Retina (tissue), 1 donor: ENCODE results near the gene FBXO41.

Experiments
- DNase-seq: peaks from one replicate; pipeline ENCODE4 v3.0.0-alpha.2; 2016

Gene FBXO41

DNA sequence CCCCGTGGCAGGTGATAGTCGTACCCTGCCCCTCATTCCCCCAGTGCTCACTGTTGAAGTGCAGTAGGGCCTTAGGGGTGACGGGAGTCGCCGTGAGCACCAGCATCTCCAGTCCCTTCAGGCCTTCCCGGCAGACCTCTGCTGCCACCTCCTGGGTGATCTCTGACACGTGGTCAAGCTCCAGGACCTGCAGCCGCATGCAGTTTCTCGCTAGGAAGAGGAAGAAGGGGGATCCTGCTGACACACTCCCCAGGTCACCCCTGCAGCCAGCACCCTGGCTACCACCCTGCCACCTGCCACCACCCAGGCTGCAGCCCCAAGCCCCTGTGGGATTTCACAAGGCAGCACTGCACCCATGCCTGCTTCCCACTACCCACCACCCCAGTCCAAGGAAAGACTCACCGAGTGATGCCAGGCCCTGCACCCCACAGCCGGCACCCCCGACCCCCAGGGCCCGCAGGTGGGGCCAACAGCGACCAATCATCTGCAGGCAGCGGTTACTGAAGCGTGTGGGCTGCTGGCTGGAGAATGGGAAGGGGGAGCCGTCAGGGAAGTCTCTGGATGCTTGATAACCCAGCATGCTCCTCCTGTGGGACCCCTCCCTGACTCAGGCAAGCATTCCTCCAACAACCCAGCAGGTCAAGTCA is 23.8 kb downstream of the FBXO41 start:
- DNase-seq = peak; percentile 48

DNA sequence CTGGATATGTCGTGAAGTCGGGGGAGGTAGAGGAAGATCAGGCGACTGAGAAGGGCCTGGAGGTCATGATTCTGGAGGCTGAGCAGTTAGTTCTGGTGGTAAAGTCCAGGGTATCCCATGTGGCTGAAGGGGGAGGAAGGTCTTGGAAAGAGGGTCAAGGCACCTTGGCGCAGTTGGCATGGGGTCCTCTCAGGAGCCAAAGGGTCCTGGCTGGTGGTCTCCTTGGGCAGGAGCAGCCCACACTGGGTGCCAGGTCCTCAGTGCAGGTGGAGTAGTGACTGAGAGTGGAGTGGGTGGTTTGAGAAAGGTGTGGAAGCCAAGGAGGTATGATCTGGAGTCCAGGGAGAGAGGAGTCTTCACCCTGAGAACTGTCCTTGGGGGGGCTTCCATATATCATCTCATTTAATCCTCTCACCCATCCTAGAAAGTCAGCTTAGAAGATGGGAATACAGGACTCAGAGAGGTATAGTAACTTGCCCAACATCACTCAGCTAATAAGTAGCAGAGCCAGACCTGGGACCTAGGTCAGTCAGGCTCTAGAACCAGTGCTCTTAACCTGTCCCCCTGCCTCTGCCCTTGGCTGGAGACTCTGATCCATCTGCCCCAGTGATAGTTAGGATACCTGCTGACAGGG is 24.5 kb downstream of the FBXO41 start:
- no peak for DNase-seq

DNA sequence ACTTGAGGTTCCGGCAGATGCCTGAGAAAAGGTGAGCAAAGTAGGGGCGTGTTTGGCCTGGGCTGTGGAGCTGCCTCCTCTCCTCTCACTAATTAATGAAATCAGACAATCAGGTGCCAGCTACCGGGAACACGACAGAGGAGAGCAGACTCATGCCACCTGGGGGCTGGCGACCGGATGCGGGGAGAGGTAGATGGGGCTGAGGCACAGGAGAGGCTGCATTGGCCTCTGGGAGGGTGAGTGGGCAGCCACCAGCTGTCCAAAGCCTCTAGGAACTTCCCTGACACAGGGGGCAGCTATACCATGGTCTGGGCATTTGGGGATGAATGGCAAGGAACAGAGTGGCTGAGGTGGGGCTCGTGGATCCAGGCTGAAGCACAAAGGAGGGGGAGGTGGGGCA is 25.0 kb downstream of the FBXO41 start:
- DNase-seq = no peak

DNA sequence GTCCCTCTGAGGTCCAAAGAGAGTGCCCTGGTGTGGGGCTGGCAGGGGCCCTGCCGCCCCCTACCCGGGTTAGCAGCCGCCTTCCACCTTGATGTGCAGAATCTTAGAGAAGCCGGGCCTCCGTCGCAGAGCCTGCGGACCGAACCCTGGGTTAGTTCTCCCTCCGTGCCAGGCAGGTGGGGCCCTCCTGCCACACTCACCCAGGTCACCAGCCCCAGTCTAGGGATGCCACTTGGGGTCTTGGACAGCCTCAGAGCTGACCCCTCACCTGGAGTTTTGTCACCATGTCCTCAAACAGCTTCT is 25.4 kb downstream of the FBXO41 start:
- DNase-seq = no peak

DNA sequence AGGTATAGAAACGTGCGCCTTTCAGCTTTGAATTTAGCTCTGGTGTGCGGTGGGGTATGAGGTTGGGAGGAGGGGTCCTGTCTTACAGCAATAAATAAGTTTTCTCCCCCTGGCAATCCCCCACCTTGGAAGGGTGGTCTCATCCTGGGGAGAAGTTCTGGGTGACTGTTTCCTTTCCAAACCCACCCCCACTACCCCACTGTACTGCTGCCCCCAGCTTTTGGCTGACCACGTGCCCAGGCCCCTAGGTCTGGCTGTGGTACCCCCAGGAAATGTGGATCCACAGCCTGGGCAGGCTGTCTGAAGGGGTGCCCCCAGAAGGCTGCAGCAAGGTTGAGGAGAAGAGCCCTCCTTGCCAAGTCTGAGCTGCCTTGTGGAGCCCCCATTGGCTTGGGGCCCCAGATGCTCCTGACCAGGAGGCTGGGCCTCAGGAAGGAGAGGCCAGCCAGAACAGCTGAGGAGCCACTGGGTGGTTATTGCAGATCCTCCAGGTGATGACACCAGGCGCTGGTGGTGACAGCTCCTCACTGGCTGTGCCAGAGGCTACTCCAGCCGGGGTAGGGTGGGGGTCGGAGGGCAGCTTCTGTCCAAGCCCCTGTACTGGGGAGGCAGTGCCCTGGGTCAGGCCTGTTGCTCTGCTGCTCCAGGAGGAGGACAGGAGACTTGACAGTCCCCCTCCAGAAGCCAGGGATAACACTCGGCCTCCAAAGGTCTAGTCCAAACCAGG is 25.9 kb downstream of the FBXO41 start:
- DNase-seq = no peak

DNA sequence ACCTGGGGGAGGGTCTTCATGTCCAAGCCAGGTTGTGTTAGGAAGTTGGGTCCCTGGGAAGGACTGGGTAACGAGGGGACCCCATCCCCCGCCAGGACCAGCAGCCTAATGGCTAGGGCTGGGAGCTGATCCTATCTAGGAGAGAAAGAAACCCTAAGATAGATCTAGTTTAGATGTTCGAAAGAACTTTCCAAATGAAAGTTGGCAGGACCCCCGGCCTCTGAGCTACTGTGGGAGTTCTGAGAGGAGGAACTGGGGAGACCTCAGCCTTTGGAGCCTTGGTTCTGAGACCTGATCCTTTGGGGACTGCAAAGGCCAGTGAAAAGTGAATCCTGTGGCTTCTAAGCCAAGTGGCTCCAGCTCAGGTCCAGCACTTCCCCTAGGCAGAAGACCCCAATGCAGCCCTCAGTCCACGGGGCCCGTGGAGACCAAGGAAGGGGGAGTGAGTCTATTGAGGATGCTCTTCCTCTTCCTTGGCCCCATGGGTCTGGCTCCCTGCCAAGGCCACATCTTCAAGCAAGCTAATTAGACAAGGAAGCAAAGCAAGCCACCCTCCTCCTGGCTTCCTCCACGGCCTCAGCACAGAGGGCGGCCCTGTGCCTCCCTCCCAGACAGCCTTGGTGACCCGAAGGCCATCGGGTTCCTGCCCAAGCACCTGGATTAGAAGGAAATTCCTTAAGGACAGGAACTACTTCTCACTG is 26.7 kb downstream of the FBXO41 start:
- DNase-seq = no peak

DNA sequence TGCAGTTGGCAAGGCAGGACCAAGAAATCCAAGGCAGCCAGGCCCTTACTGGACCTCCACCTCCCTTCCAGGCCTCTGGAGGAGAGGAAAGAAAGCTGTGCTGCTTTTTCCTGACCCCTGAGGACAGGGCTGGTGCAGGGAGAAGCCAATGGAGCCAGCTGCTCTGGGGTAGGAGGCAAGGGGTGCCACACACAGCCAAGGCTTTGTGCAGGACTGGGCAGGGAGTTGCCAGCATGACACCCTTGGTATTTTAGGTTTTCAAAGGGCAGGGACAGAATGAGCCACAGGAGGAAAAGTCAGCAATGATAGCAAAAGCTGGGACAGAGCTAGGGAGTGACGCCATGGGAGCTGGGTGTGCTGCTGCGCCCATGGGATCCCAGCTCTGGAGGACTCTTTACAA is 27.3 kb downstream of the FBXO41 start:
- no peak for DNase-seq

DNA sequence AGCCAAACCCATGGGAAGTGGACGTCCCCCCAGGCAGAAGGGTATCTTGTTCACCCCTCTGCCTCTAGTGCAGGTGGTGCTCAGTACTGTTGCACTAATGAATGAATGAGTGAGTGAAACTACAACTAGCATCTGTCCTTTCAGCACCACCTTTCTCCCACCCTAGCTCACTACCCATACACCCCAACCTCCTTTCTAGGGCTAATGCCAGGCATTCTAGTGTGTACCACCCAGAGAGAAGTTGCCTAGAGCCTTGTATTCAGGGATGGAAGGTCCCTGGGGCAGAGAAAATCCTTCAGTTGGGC is 27.7 kb downstream of the FBXO41 start:
- no peak for DNase-seq

DNA sequence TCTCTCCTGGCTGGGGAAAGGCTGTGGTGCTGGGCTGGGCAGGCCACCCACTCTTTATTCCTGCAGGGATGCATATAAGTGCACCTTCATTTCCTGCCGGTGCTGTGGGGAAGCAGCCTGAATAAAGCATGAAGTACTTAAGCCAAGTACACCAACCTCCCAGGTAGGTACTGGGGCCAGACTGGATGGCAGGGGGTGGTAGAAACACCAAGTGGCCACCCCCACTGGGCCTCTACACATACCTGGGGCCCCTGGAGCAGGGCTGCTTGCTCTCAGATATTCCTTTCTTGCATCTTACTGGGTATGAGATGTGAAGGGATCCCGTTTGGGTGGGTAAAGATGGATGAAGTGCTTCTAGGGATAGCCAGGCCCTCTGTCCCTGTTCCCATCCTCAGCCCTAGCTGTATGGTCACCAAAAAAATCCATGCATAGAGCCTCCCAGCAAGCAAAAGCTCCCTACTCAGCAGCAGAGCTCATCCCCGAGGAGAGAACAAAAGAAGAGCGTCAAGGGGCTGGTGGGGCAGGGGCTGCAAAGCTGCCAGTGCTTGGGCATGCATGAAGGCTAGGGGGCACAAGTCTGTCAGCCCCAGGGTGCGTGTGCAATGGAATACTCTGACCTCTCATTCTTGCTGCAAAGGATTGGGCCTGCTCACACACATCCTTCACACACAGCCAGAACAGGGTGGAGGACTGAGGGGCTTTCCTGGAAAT is 28.2 kb downstream of the FBXO41 start:
- no peak for DNase-seq

DNA sequence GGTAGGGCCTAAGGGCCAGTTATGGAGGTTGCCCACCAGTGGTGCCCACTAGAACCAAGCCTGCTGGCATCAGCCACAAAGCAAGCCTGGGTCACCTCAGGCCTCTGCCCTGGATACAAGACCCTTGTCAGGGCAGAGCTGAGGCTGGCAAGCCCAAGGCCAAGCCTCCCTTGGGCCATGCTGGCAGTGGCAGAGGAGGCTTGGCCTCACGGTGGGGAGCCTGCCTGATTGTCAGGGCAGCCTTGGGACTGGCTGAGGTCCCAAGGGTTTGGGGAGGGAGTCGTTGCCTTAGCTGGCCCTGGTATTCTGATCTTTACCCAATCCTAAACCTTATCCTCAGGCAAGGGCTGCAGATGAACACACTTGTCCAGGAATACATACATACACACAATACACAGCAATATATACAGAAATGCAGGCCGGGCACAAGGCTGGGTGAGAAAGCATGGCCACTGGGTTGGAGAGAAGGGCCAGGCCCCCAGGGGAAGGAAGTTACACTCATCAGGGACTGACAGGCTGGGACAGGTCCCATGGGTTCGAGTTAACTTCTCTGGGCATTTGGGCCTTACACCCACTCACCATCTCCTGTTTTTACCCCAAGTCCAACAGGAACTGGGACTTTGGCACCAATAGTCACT is 29.2 kb downstream of the FBXO41 start:
- DNase-seq = no peak

DNA sequence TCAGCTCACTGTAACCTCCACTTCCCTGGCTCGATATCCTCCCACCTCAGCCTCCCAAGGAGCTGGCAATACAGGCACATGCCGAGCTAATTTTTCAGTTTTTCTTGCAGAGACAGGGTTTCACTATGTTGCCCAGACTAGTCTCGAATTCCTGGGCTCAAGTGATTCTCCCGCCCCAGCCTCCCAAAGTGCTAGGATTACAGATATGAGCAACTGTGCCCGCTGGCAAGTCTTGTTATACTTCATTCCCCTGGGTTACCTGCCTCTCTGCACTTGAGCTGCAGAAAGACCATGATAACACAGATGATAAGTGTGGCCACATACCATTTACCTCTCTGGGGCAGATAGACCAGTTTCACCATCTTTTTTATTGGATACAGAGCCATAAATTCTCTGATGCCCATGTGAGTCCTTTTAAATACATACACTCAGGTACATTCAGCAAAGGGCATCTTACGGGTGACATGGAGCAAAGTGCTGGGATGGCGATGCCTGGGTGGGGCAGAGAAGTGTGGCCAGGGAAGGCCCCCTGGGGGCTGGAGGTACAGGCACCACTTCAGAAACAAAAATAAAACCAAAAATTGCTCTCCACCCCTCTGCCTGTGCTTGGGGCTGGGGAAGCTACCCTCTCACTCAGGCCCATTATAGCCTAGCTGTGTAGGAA is 29.8 kb downstream of the FBXO41 start:
- DNase-seq = no peak

DNA sequence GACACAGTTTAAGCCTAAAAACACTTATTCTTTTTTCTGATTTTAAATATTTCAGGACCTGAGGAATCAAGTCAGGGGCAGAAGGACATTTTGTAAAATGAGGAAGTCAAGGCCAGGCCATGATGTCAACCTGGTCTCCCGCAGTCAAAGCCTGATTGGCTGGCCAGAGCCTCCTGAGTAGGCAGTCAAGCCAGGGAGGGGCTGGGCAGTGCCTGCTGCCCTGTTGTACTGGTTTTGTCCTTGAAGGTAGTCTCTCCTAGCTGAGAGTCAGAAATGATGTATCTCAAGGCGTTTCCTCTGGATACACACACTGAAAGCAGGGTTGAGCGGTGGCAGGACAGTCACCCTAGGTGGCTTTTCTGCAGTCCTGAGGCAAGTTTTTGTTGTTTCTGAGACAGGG is 30.4 kb downstream of the FBXO41 start:
- DNase-seq = no peak

DNA sequence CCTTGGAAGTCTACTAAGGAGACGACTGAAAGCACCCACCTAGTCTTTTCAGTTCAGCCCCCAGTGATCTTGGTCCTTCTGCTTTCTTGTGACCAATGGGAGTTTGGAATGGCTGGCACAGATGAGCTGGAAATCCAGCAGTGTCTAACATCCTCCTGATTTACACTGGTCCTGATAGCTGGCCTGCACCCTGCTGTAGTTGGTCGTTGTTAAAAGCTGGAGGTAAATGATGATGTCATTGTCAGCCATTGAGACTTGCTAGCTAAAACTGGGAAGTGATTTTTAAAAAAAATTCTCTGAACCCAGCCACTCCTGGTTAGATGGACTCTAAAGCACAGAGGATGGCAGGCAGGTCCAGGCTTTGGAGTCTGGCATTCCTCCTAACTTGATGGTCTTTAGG is 30.9 kb downstream of the FBXO41 start:
- no peak for DNase-seq

DNA sequence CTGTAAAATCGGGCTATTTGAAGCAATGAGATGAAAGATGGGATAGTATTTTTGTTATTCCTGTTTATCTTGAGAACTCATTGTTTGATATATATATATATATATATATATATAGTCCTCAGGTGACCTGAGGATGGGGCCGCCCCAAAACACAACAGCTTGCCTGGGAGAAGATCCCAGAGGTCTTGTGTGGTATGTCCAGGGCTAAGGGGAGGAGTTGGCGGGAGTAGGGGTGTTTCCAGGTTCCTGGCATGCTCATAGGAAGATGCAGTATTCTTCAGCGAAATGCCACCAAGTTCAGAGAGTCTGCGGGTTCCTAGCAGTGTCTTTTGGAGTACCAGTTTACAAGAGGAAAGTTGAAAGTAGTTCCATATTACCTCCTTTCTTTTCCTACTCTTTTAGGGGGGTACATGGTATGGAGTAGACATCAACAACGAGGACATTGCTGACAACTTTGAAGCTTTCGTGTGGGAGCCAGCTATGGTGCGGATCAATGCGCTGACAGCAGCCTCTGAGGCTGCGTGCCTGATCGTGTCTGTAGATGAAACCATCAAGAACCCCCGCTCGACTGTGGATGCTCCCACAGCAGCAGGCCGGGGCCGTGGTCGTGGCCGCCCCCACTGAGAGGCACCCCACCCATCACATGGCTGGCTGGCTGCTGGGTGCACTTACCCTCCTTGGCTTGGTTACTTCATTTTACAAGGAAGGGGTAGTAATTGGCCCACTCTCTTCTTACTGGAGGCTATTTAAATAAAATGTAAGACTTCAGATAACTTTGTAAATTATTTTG is 31.8 kb downstream of the FBXO41 start:
- no peak for DNase-seq

DNA sequence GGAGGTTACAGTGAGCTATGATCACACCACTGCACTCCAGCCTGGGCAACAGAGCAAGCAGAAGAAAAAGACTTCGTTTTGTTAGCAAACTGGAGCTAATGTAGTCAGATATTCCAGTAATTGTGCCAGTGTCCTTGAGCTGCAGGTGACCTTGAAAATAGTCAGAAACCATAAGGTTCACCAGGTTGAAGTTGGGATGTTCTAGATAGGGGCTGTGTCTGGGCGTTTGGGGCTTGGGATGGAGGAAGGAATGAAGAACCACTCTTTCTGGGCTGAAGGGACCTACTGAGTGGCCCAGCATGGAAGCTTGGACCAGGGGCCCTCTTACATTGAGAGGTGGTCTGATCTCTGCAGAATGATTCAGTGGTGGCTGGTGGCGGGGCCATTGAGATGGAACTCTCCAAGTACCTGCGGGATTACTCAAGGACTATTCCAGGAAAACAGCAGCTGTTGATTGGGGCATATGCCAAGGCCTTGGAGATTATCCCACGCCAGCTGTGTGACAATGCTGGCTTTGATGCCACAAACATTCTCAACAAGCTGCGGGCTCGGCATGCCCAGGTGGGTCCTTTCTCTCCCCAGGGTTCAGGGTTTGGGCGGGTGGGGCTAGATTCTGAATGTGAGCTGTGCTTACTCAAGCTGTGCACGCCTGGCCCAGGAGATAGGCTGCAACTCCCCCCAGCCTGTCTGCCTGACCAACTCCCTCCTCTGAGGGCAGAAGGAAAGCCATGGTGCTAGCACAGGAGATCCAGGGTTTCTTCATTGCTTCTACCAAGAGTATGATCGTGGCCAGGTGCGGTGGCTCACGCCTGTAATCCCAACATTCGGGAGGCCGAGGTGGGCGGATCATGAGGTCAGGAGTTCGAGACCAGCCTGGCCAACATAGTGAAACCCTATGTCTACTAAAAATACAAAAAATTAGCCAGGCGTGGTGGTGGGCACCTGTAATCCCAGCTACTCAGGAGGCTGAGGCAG is 33.1 kb downstream of the FBXO41 start:
- no peak for DNase-seq

DNA sequence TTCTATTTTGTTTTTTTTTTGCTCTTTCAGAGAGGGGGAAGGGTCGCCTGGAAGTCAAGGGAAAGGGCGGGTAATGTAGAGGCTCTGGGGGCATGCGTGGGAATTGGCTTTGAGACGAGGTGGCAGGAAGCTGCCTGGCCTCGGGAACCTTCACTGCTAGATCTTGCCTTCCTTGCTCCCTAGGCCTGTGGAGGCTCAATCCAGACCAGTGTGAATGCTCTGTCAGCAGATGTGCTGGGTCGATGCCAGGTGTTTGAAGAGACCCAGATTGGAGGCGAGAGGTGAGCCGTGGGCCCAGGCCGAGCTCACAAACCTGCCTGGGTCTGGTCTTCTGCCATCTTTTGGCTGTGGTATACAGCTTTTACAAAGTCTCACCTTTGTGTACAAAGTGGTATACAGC is 34.6 kb downstream of the FBXO41 start:
- no peak for DNase-seq

DNA sequence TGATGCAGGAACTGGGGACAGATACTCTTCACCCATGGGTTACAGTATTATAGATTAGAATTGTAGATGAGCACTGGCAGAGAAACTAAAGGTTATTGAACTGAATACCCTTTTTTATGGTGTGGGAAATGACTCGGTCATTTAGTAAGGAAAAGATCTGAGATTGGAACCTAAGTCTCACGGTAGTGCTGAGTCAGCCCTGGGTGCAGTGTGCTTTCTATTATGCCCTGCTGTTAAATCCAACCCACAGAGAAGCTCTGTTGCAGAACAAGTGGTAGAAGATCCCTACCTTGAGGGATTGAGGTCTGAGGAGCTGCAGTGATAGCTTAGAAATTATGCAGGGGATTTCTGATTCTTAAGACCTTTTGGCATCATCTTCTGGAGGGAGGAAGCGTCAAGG is 37.4 kb downstream of the FBXO41 start:
- no peak for DNase-seq

DNA sequence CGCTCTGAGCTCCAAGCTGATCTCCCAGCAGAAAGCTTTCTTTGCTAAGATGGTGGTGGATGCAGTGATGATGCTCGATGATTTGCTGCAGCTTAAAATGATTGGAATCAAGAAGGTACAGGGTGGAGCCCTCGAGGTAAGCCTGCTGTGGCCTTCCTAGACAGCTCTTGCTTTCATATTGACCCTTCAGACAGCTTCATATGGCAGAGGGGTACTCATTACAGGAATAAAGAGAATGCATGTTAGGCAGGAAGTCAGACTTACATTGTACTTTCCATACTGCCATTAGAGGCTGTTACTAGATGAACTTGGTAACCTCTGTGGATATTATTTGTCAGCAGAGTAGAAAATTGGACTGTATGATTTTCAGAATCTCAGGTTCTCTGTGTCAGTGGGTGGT is 39.7 kb downstream of the FBXO41 start:
- DNase-seq = no peak

DNA sequence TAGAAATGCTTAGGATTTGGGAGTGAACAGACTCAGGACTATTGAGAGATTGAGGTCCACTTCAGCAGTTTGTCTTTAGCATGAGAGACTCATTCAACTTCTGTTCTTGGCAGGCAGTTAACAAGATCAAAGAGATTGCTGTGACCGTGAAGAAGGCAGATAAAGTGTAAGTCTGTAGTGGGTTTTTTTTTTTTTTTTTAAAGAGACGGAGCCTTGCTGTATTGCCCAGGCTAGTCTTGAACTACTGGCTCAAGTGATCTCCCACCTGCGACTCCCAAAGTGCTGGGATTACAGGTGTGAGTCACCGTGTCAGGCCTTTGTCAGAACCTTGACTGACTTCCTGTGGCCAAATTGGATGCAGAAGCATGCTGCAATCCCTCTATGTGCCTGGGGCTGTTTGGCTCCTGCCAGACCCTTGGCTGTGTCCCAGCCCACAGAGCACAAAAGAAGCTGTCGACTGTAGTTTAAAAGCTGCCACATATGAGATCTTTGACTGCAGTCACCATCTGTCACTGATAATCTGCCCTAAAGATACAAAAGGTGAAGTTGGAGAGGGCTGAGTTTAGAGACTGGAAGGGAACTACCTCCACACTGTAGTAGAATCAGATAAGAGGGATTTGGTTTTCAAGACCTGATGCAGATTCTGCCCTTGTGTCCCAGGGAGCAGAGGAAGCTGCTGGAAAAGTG is 40.3 kb downstream of the FBXO41 start:
- DNase-seq = no peak

DNA sequence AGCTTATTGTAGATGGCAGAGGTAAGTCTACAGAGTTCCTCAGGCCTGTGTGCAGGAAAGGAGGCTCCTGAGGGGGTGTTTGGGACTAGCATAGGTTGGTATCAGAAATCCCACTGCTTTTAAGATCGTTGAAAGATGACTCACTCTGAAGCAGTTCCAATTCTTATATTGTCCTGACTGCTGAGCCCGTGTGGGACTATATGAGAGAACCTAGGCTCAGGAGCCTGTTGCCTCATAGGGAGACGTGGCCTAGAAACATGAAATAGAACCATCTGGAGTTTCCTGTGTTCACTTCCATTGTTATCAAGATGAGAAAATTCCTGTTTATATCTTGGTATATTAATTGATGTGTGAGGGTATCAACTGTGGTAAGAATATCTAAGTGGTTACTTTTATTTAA is 44.5 kb downstream of the FBXO41 start:
- no peak for DNase-seq
